DMS 273 (cell line): ENCODE results near the gene ZNF593OS.
A peak's percentile ranks its signal among the peaks of the same experiment; 100 is the strongest.

Experiments
- DNase-seq: peaks from one replicate; lab custom pipeline; 2025; ENCODE audit not compliant: unreplicated experiment; lab: John Stamatoyannopoulos, UW

ZNF593OS gene

GRCh38 chr1:26184883-26185282 is 13.3 kb upstream of the ZNF593OS start:
- no peak for DNase-seq

GRCh38 chr1:26184086-26184485 is 12.5 kb upstream of the ZNF593OS start:
- DNase-seq: no peak

GRCh38 chr1:26182383-26182696 is 10.7 kb upstream of the ZNF593OS start:
- no peak for DNase-seq

GRCh38 chr1:26181586-26182382 is 10.2 kb upstream of the ZNF593OS start:
- no peak for DNase-seq

GRCh38 chr1:26180010-26180506 is 8.4 kb upstream of the ZNF593OS start:
- no peak for DNase-seq

GRCh38 chr1:26177182-26177684 is 5.6 kb upstream of the ZNF593OS start, which contains the start of gene CNKSR1:
Gene CNKSR1, plus strand, starts transcription at chr1:26177491. Its CDS starts 57 bp downstream, at chr1:26177548.
- DNase-seq: no peak

GRCh38 chr1:26175346-26175745 is 3.7 kb upstream of the ZNF593OS start:
- DNase-seq: no peak

GRCh38 chr1:26170472-26170821 is 1.2 kb downstream of the ZNF593OS start:
- no peak for DNase-seq

- DNase-seq: peak; percentile 96
These were observed 1.8 kb downstream of the ZNF593OS start, which contains the start of gene ZNF593 for GRCh38 chr1:26169669-26170471. Gene ZNF593, plus strand, starts transcription at chr1:26169908. Its CDS starts 76 bp downstream, at chr1:26169984.

- DNase-seq: no peak
These were observed 2.5 kb downstream of the ZNF593OS start for GRCh38 chr1:26169198-26169554.

- DNase-seq: peak; percentile 87
These were observed 3.0 kb downstream of the ZNF593OS start, which contains the start of gene C1orf232 for GRCh38 chr1:26168410-26169197. Gene C1orf232, minus strand, starts transcription at chr1:26168963. Its CDS starts 464 bp downstream, at chr1:26168499.

GRCh38 chr1:26166719-26167281 is 4.8 kb downstream of the ZNF593OS start:
- DNase-seq: no peak

- DNase-seq: peak; percentile 47
These were observed 6.5 kb downstream of the ZNF593OS start for GRCh38 chr1:26164861-26165842.

- DNase-seq: peak; percentile 80
These were observed 7.4 kb downstream of the ZNF593OS start for GRCh38 chr1:26164036-26164860.

- no peak for DNase-seq
These were observed 8.0 kb downstream of the ZNF593OS start for GRCh38 chr1:26163684-26164035.

GRCh38 chr1:26162220-26162709 is 9.4 kb downstream of the ZNF593OS start:
- DNase-seq: no peak

- peak; percentile 81 for DNase-seq
These were observed 10.0 kb downstream of the ZNF593OS start for GRCh38 chr1:26161415-26162219.
